CD14-positive monocyte (primary cell): ENCODE data around the gene PLCH1. TPM values are rescaled to one million over a fixed set of nuclear protein-coding genes. Genes with fewer than 3 reads are reported as not detected.

Experiments used
- DNase-seq, 3 donors: peaks; one replicate each; pipeline ENCODE4 v3.0.0-alpha.2; 2011 to 2022
- H2AFZ ChIP-seq: 2 replicates; pipeline ENCODE4 v1.6.0; 2012; ENCODE audit warnings: mild to moderate bottlenecking, low read depth, low read length, inconsistent platforms; ENCODE audit not compliant: insufficient read depth, poor library complexity, severe bottlenecking
- H3K27ac ChIP-seq, 2 donors: 1 replicate in 1 of 2; 2 replicates in 1 of 2; pipeline ENCODE4 v1.5.1; 2012 to 2013; ENCODE audit warnings: low read length in 2 of 2, control low read depth in 1 of 2, inconsistent platforms in 1 of 2, low read depth in 1 of 2, mild to moderate bottlenecking in 1 of 2
- H3K27me3 ChIP-seq, 2 donors: one replicate each; pipeline versions ENCODE4 v1.6.0 to v1.6.1; 2011 to 2013; ENCODE audit warnings: low read length in 2 of 2; ENCODE audit not compliant: control insufficient read depth in 2 of 2, insufficient read depth in 2 of 2
- H3K36me3 ChIP-seq, 2 donors: replicated peaks in 1 of 2; 1 replicate in 1 of 2; 2 replicates in 1 of 2; pipeline versions ENCODE4 v1.5.1 to v1.6.1; 2012 to 2013; ENCODE audit warnings: low read length in 2 of 2, control low read depth in 1 of 2, inconsistent platforms in 1 of 2, mild to moderate bottlenecking in 1 of 2; ENCODE audit not compliant: insufficient read depth in 2 of 2, control insufficient read depth in 1 of 2
- H3K4me1 ChIP-seq, 2 donors: 1 replicate in 1 of 2; 2 replicates in 1 of 2; pipeline versions ENCODE4 v1.5.1 to v1.6.1; 2012 to 2013; ENCODE audit warnings: low read length in 2 of 2, control low read depth in 1 of 2, inconsistent platforms in 1 of 2, mild to moderate bottlenecking in 1 of 2, moderate library complexity in 1 of 2; ENCODE audit not compliant: insufficient read depth in 2 of 2, control insufficient read depth in 1 of 2
- H3K4me2 ChIP-seq: replicated peaks from 2 replicates; pipeline ENCODE3; 2012; ENCODE audit warnings: low read length, moderate library complexity, mild to moderate bottlenecking; ENCODE audit not compliant: poor library complexity, severe bottlenecking; ENCODE audit errors: extremely low read depth
- H3K4me3 ChIP-seq, 3 experiments: fragments of 200-600 bp in 1 of 3; sonication (generic) in 1 of 3; replicated peaks in 1 of 3; 1 replicate in 2 of 3; 2 replicates in 1 of 3; pipeline ENCODE4 v1.5.1; 2011 to 2013; ENCODE audit warnings: low read length in 3 of 3, mild to moderate bottlenecking in 3 of 3, control low read depth in 2 of 3, low read depth in 2 of 3, inconsistent platforms in 1 of 3, moderate library complexity in 1 of 3
- H3K79me2 ChIP-seq: 2 replicates; pipeline ENCODE4 v1.6.0; 2012; ENCODE audit warnings: mild to moderate bottlenecking, control low read depth, inconsistent platforms, low read length, moderate library complexity; ENCODE audit not compliant: insufficient read depth
- H3K9ac ChIP-seq: 2 replicates; pipeline ENCODE4 v1.6.0; 2017; ENCODE audit warnings: low read length, mild to moderate bottlenecking; ENCODE audit not compliant: insufficient read depth, poor library complexity, severe bottlenecking
- H3K9me3 ChIP-seq, 2 donors: replicated peaks in 1 of 2; 1 replicate in 1 of 2; 2 replicates in 1 of 2; pipeline versions ENCODE4 v1.5.1 to v1.6.1; 2012 to 2013; ENCODE audit warnings: low read length in 2 of 2, control low read depth in 1 of 2; ENCODE audit not compliant: control insufficient read depth in 1 of 2, insufficient read depth in 1 of 2
- H4K20me1 ChIP-seq: 2 replicates; pipeline ENCODE4 v1.6.0; 2012; ENCODE audit warnings: mild to moderate bottlenecking, low read length, control low read depth, moderate library complexity; ENCODE audit not compliant: insufficient read depth
- H3K27ac Mint-ChIP-seq, 7 donors: one replicate each; pipeline ENCODE4 v1.8.0; 2020; ENCODE audit warnings: mild to moderate bottlenecking in 7 of 7, mixed read lengths in 7 of 7, moderate library complexity in 6 of 7, inconsistent platforms in 2 of 7
- H3K27me3 Mint-ChIP-seq, 3 donors: one replicate each; pipeline ENCODE4 v1.8.0; 2021 to 2022; ENCODE audit warnings: low read depth in 3 of 3, mild to moderate bottlenecking in 3 of 3, mixed read lengths in 3 of 3, moderate library complexity in 3 of 3, inconsistent platforms in 1 of 3
- H3K36me3 Mint-ChIP-seq, 2 donors: one replicate each; pipeline ENCODE4 v1.8.0; 2020; ENCODE audit warnings: mixed read lengths in 2 of 2, inconsistent platforms in 1 of 2, mild to moderate bottlenecking in 1 of 2
- H3K4me1 Mint-ChIP-seq: one replicate; pipeline ENCODE4 v1.8.0; 2020; ENCODE audit warnings: mild to moderate bottlenecking, mixed read lengths
- H3K4me3 Mint-ChIP-seq, 2 donors: one replicate each; pipeline ENCODE4 v1.8.0; 2020; ENCODE audit warnings: mild to moderate bottlenecking in 2 of 2, mixed read lengths in 2 of 2, moderate library complexity in 1 of 2
- H3K9me3 Mint-ChIP-seq, 7 donors: one replicate each; pipeline ENCODE4 v1.8.0; 2020 to 2022; ENCODE audit warnings: mixed read lengths in 7 of 7, mild to moderate bottlenecking in 6 of 7, moderate library complexity in 6 of 7, inconsistent platforms in 2 of 7
- CTCF ChIP-seq: fragments of 200-600 bp; IDR thresholded peaks from one replicate; pipeline ENCODE4 v1.8.0; 2022; ENCODE audit warnings: antibody characterized with exemption, mild to moderate bottlenecking
- WGBS: methylation state at CpG from one replicate; pipeline ENCODE4 v1.1.5; 2013; ENCODE audit warnings: missing lambda C conversion rate; ENCODE audit not compliant: insufficient coverage; 5-methylcytosine and 5-hydroxymethylcytosine counted together
- intact Hi-C, 2 donors: fragments of 100-400 bp; cut with micrococcal nuclease; formaldehyde crosslinking; loops; one replicate each; pipeline versions ENCODE4 v1.15.0 to v1.15.1; 2023
- polyA plus RNA-seq, 3 donors: library from polyadenylated mRNA; depleted of rRNA in 1 of 3; unstranded in 2 of 3; stranded (reverse) in 1 of 3; fragments of 300-500 nt in 2 of 3; fragments of >200 nt in 1 of 3; fragmentation: Illumina TruSeq in 2 of 3; gene quantifications; 1 replicate in 2 of 3; 2 replicates in 1 of 3; pipeline ENCODE4 v1.2.3, GENCODE V29; 2012 to 2021

Gene PLCH1
- polyA plus RNA-seq, 3 donors = not detected

GRCh38 chr3:155412904-155413303 is 332.0 kb downstream of the PLCH1 start:
- Mint-ChIP-seq H3K4me3 (no peak overlapping the region), H3K4me1 (no peaks in the 10 kb centered on the region), H3K36me3 (no peaks in the 10 kb centered on the region), H3K27me3 (no peaks in the 10 kb centered on the region), H3K9me3 (peaks cover 0 to 5% (median 3%) of the 10 kb centered on the region in 7 donors), H3K27ac (peak overlapping the region in 1 of 7 donors; percentile 22)
- no peaks in the 10 kb centered on the region for H3K36me3 ChIP-seq
- TF ChIP-seq CTCF = no peak
- H3K4me2 ChIP-seq = no peak overlapping the region
- no peak for DNase-seq
- no peak overlapping the region for H2AFZ ChIP-seq
- H4K20me1 ChIP-seq = no peaks in the 10 kb centered on the region
- no peak overlapping the region for H3K4me3 ChIP-seq
- H3K27me3 ChIP-seq = no peaks in the 10 kb centered on the region
- H3K9ac ChIP-seq = no peak overlapping the region
- H3K27ac ChIP-seq = no peak overlapping the region
- 97% methylated on average over 3 of the region's 3 CpGs for WGBS
- intact Hi-C loops = no loop called here
- H3K4me1 ChIP-seq = no peaks in the 10 kb centered on the region
- H3K9me3 ChIP-seq = no peaks in the 10 kb centered on the region
- no peaks in the 10 kb centered on the region for H3K79me2 ChIP-seq

GRCh38 chr3:155411500-155412223 is 333.2 kb downstream of the PLCH1 start:
- H3K4me2 ChIP-seq = no peak overlapping the region
- H3K4me3 Mint-ChIP-seq = no peak overlapping the region
- H3K27ac Mint-ChIP-seq = no peak overlapping the region
- no peaks in the 10 kb centered on the region for H3K9me3 ChIP-seq
- TF ChIP-seq CTCF = no peak
- H3K4me1 ChIP-seq = no peaks in the 10 kb centered on the region
- no peaks in the 10 kb centered on the region for H3K4me1 Mint-ChIP-seq
- intact Hi-C loops = no loop called here
- no peaks in the 10 kb centered on the region for H3K79me2 ChIP-seq
- WGBS = 100% methylated on average over 2 of the region's 5 CpGs
- no peak for DNase-seq
- H3K27me3 Mint-ChIP-seq = no peaks in the 10 kb centered on the region
- H3K9me3 Mint-ChIP-seq = peaks cover 0 to 5% (median 3%) of the 10 kb centered on the region in 7 donors
- H3K4me3 ChIP-seq = no peak overlapping the region
- no peak overlapping the region for H2AFZ ChIP-seq
- H4K20me1 ChIP-seq = no peaks in the 10 kb centered on the region
- H3K27me3 ChIP-seq = no peaks in the 10 kb centered on the region
- H3K9ac ChIP-seq = no peak overlapping the region
- no peaks in the 10 kb centered on the region for H3K36me3 Mint-ChIP-seq
- no peaks in the 10 kb centered on the region for H3K36me3 ChIP-seq
- H3K27ac ChIP-seq = no peak overlapping the region
